H1 (cell line): ENCODE measurements around the gene CSF2RB. TPM values are rescaled to one million over a fixed set of nuclear protein-coding genes. Genes with fewer than 3 reads are reported as not detected.
A peak's percentile ranks its signal among the peaks of the same experiment; 100 is the strongest.

Source experiments
- CTCF ChIA-PET: fragments of 300-600 bp; sonication (Branson Sonifier 250); formaldehyde crosslinking; loops from one replicate; lab custom pipeline; 2021; ENCODE audit not compliant: partially characterized antibody; lab: Charles Lee
- POLR2A ChIA-PET: fragments of 300-600 bp; sonication (Branson Sonifier 250); formaldehyde crosslinking; loops from one replicate; lab custom pipeline; 2021; ENCODE audit warnings: inconsistent platforms; ENCODE audit not compliant: partially characterized antibody; lab: Charles Lee
- DNase-seq, 2 experiments: peaks; one replicate each; pipeline versions ENCODE4 v3.0.0 to v3.0.0-alpha.2; 2010 to 2022; ENCODE audit warnings: low spot score in 2 of 2, low read depth in 1 of 2, mixed read lengths in 1 of 2
- FAIRE-seq: peaks from 2 replicates; lab custom pipeline; 2011; peaks lifted over from hg19 to GRCh38; lab: Jason Lieb, UNC
- H2AFZ ChIP-seq: 2 replicates; pipeline ENCODE4 v1.8.1; 2012; ENCODE audit warnings: low read length, inconsistent platforms
- H2AK5ac ChIP-seq: 2 replicates; pipeline ENCODE4 v1.6.1; 2013; ENCODE audit warnings: low read depth, low read length
- H2BK120ac ChIP-seq: replicated peaks from 2 replicates; pipeline ENCODE3; 2013; ENCODE audit warnings: low read depth, low read length, inconsistent platforms
- H2BK12ac ChIP-seq: 2 replicates; pipeline ENCODE4 v1.6.1; 2013; ENCODE audit warnings: low read depth, low read length
- H2BK15ac ChIP-seq: 2 replicates; pipeline ENCODE4 v1.6.1; 2013; ENCODE audit warnings: low read length
- H2BK20ac ChIP-seq: 2 replicates; pipeline ENCODE4 v1.6.1; 2013; ENCODE audit warnings: low read length
- H2BK5ac ChIP-seq: 2 replicates; pipeline ENCODE4 v1.6.1; 2013; ENCODE audit warnings: low read depth, low read length
- H3K14ac ChIP-seq: 2 replicates; pipeline ENCODE4 v1.6.1; 2013; ENCODE audit warnings: inconsistent platforms; ENCODE audit not compliant: insufficient read length
- H3K18ac ChIP-seq: 2 replicates; pipeline ENCODE4 v1.6.1; 2013; ENCODE audit warnings: low read length; ENCODE audit errors: extremely low read depth
- H3K23ac ChIP-seq: 2 replicates; pipeline ENCODE4 v1.6.1; 2013; ENCODE audit warnings: inconsistent platforms; ENCODE audit not compliant: insufficient read length
- H3K23me2 ChIP-seq: 2 replicates; pipeline ENCODE4 v1.6.1; 2013; ENCODE audit warnings: low read depth, low read length
- H3K27ac ChIP-seq: 2 replicates; pipeline ENCODE4 v1.6.1; 2011; ENCODE audit warnings: low read depth, low read length, inconsistent platforms
- H3K27me3 ChIP-seq, 4 experiments: replicated peaks in 1 of 4; 1 replicate in 1 of 4; 2 replicates in 3 of 4; pipeline versions ENCODE4 v1.6.1 to v1.8.1; 2011 to 2013; ENCODE audit warnings: low read length in 3 of 4, mild to moderate bottlenecking in 3 of 4, inconsistent platforms in 2 of 4, mixed read lengths in 2 of 4, moderate library complexity in 1 of 4; ENCODE audit not compliant: control insufficient read depth in 3 of 4, insufficient read depth in 3 of 4; ENCODE audit errors: extremely low read depth in 1 of 4
- H3K36me3 ChIP-seq, 4 experiments: 2 replicates each; pipeline versions ENCODE4 v1.6.1 to v1.8.1; 2011 to 2013; ENCODE audit warnings: mild to moderate bottlenecking in 4 of 4, low read length in 3 of 4, moderate library complexity in 2 of 4, control low read depth in 1 of 4, inconsistent platforms in 1 of 4; ENCODE audit not compliant: insufficient read depth in 4 of 4, control insufficient read depth in 2 of 4
- H3K4ac ChIP-seq: replicated peaks from 2 replicates; pipeline ENCODE3; 2013; ENCODE audit warnings: low read length, low read depth, mixed read lengths, inconsistent platforms; ENCODE audit not compliant: insufficient read length
- H3K4me1 ChIP-seq, 4 experiments: replicated peaks in 1 of 4; 1 replicate in 1 of 4; 2 replicates in 3 of 4; pipeline versions ENCODE4 v1.6.1 to v1.8.1; 2011 to 2013; ENCODE audit warnings: low read length in 3 of 4, inconsistent platforms in 2 of 4, mixed read lengths in 1 of 4; ENCODE audit not compliant: insufficient read depth in 4 of 4, control insufficient read depth in 3 of 4
- H3K4me2 ChIP-seq, 2 experiments: 2 replicates each; pipeline versions ENCODE4 v1.6.1 to v1.8.1; 2011 to 2013; ENCODE audit warnings: low read depth in 2 of 2, low read length in 2 of 2, control low read depth in 1 of 2, inconsistent platforms in 1 of 2, mild to moderate bottlenecking in 1 of 2; ENCODE audit not compliant: insufficient read depth in 1 of 2
- H3K4me3 ChIP-seq, 4 experiments: fragments of 200-600, 300-600 bp in 1 of 4; sonication (generic), shearing (Covaris generic), sonication (Bioruptor Twin) in 1 of 4; 2 replicates each; pipeline versions ENCODE4 v1.5.1 to v1.8.1; 2011 to 2016; ENCODE audit warnings: low read length in 4 of 4, low read depth in 3 of 4, control low read depth in 2 of 4, inconsistent platforms in 2 of 4, mild to moderate bottlenecking in 2 of 4, mixed read lengths in 1 of 4, moderate library complexity in 1 of 4; ENCODE audit not compliant: insufficient read depth in 2 of 4; ENCODE audit errors: extremely low read depth in 1 of 4
- H3K56ac ChIP-seq: replicated peaks from 2 replicates; pipeline ENCODE3; 2013; ENCODE audit warnings: low read depth, mild to moderate bottlenecking, mixed read lengths, low read length, inconsistent platforms; ENCODE audit not compliant: insufficient read length
- H3K79me1 ChIP-seq: 2 replicates; pipeline ENCODE4 v1.6.1; 2013; ENCODE audit warnings: low read depth, low read length, control low read depth
- H3K79me2 ChIP-seq, 2 experiments: 2 replicates each; pipeline versions ENCODE4 v1.6.1 to v1.8.1; 2012 to 2013; ENCODE audit warnings: low read length in 2 of 2, mild to moderate bottlenecking in 2 of 2, inconsistent platforms in 1 of 2; ENCODE audit not compliant: insufficient read depth in 2 of 2, control insufficient read depth in 1 of 2
- H3K9ac ChIP-seq, 4 experiments: replicated peaks in 1 of 4; 1 replicate in 1 of 4; 2 replicates in 3 of 4; pipeline versions ENCODE4 v1.6.1 to v1.8.1; 2011 to 2013; ENCODE audit warnings: low read depth in 3 of 4, low read length in 3 of 4, control low read depth in 2 of 4, mild to moderate bottlenecking in 2 of 4, moderate library complexity in 2 of 4, inconsistent platforms in 1 of 4; ENCODE audit errors: extremely low read depth in 1 of 4
- H3K9me3 ChIP-seq, 2 experiments: 2 replicates each; pipeline versions ENCODE4 v1.6.1 to v1.8.1; 2012 to 2013; ENCODE audit warnings: mild to moderate bottlenecking in 2 of 2, moderate library complexity in 2 of 2, control low read depth in 1 of 2, inconsistent platforms in 1 of 2, low read depth in 1 of 2, low read length in 1 of 2, mixed read lengths in 1 of 2; ENCODE audit not compliant: insufficient read depth in 2 of 2
- H4K20me1 ChIP-seq, 2 experiments: replicated peaks in 1 of 2; 2 replicates each; pipeline versions ENCODE3 to v1.8.1; 2011 to 2013; ENCODE audit warnings: inconsistent platforms in 2 of 2, low read length in 2 of 2, mild to moderate bottlenecking in 1 of 2; ENCODE audit not compliant: insufficient read depth in 2 of 2, control insufficient read depth in 1 of 2
- H4K5ac ChIP-seq: 2 replicates; pipeline ENCODE4 v1.6.1; 2013; ENCODE audit warnings: low read length, low read depth, mixed read lengths, inconsistent platforms; ENCODE audit not compliant: insufficient read length
- H4K8ac ChIP-seq: 2 replicates; pipeline ENCODE4 v1.8.0; 2013; ENCODE audit warnings: mild to moderate bottlenecking, moderate library complexity, low read length, inconsistent platforms; ENCODE audit not compliant: insufficient read depth; ENCODE audit errors: extremely low read depth
- H4K91ac ChIP-seq: replicated peaks from 2 replicates; pipeline ENCODE3; 2013; ENCODE audit warnings: low read length, mixed read lengths, inconsistent platforms; ENCODE audit not compliant: insufficient read length
- CBX8 ChIP-seq: fragments of 300-800, 300-1000 bp; sonication (generic); IDR thresholded peaks from 2 replicates; pipeline ENCODE4 v1.7.1; 2016; ENCODE audit warnings: low read depth, low read length, borderline replicate concordance
- CHD2 ChIP-seq: IDR thresholded peaks from 2 replicates; pipeline ENCODE4 v1.6.1; 2012; ENCODE audit warnings: low read length, improper control_type of control experiment
- PHF8 ChIP-seq: fragments of 200-600 bp; sonication (generic); conservative IDR thresholded peaks from 2 replicates; pipeline ENCODE4 v1.7.1; 2012; ENCODE audit warnings: low read depth, mild to moderate bottlenecking, inconsistent platforms, low read length, moderate library complexity
- POLR2A ChIP-seq, 2 experiments: IDR thresholded peaks; 1 replicate in 1 of 2; 2 replicates in 1 of 2; pipeline ENCODE4 v1.6.1; 2011; ENCODE audit warnings: low read depth in 2 of 2, low read length in 2 of 2, mild to moderate bottlenecking in 2 of 2; ENCODE audit errors: control extremely low read depth in 1 of 2
- RFX5 ChIP-seq: IDR thresholded peaks from 2 replicates; pipeline ENCODE4 v1.6.1; 2011; ENCODE audit warnings: low read depth, low read length, improper control_type of control experiment, borderline replicate concordance
- TCF12 ChIP-seq: IDR thresholded peaks from 2 replicates; pipeline ENCODE4 v1.6.1; 2011; ENCODE audit warnings: low read depth, mild to moderate bottlenecking, low read length
- ZNF274 ChIP-seq: IDR thresholded peaks from 2 replicates; pipeline ENCODE4 v1.7.0; 2012; ENCODE audit warnings: low read length, borderline replicate concordance; ENCODE audit errors: extremely low read depth
- WGBS, 2 experiments: shearing (Covaris generic) in 1 of 2; methylation state at CpG; one replicate each; pipeline versions ENCODE4 v1.1.6 to v1.1.7; 2013 to 2015; ENCODE audit warnings: low lambda C conversion rate in 2 of 2, mixed read lengths in 2 of 2, inconsistent platforms in 1 of 2, low coverage in 1 of 2, missing lambda C conversion rate in 1 of 2; ENCODE audit not compliant: insufficient replicate concordance in 2 of 2, insufficient coverage in 1 of 2, insufficient read length in 1 of 2; ENCODE audit errors: extremely low coverage in 1 of 2, missing lambda C conversion rate in 1 of 2; 5-methylcytosine and 5-hydroxymethylcytosine counted together
- polyA plus RNA-seq, 7 experiments: library from polyadenylated mRNA; depleted of rRNA in 3 of 7; stranded (reverse) in 5 of 7; unstranded in 2 of 7; fragments of >200 nt in 5 of 7; fragments of 200-250 nt in 2 of 7; gene quantifications; 1 replicate in 5 of 7; 2 replicates in 1 of 7; 4 replicates in 1 of 7; pipeline versions ENCODE4 v1.2.1 to v1.2.3, GENCODE V29; 2011 to 2013; ENCODE audit warnings: missing spikeins in 2 of 7, mixed read lengths in 2 of 7
- total RNA-seq: library from RNA; stranded (reverse); fragmentation: NEBNext Ultra II Directional; extraction: Animal tissue kit (Norgen Biotek cat#: 25700); gene quantifications from 2 replicates; pipeline ENCODE4 v1.2.1, GENCODE V29; 2021

Gene CSF2RB
- total and polyA plus RNA-seq, 2 of the 8 experiments (the other 6 are each of a cell fraction or from before 2014, with no cell fraction given), result not detected

DNA sequence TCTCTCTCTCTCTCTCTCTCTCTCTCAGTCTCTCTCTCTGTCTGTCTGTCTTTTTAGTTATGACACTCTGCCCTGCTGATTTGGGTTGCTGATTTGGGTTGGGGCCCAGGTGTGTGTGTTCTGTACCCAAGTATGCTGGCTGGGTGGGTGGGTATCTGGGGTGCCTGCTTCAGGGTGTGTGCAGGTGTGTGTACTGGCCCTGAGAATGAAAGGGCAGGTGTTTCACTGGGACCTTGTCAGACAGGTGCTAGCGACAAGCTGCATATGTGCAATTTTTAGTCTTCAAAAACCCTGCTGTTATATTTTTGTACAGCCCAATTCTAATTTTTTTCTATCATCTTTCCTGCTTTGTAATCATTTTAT lies 943 bp downstream of the CSF2RB start:
- Histone ChIP-seq H4K20me1 (no peaks in the 10 kb centered on the region), H3K4me2 (no peak overlapping the region), H4K91ac (no peak overlapping the region), H3K18ac (no peak overlapping the region), H3K23ac (no peak overlapping the region), H3K9me3 (no peaks in the 10 kb centered on the region), H3K56ac (no peak overlapping the region), H3K27ac (no peak overlapping the region), H2AK5ac (peak overlapping the region; percentile 56; the same call in 1 of the 2 replicates), H2BK12ac (peak overlapping the region; percentile 77; the same call in 1 of the 2 replicates), H3K4me3 (no peak overlapping the region), H3K27me3 (peaks cover 10 to 45% (median 29%) of the 10 kb centered on the region in 4 experiments), H3K4me1 (peaks cover 4 to 13% (median 8%) of the 10 kb centered on the region in 4 experiments), H3K79me2 (no peaks in the 10 kb centered on the region), H3K14ac (no peak overlapping the region), H4K5ac (no peak overlapping the region), H2BK5ac (no peak overlapping the region), H3K4ac (no peak overlapping the region), H3K36me3 (no peaks in the 10 kb centered on the region), H4K8ac (no peak overlapping the region), H2AFZ (no peak overlapping the region), H3K79me1 (no peaks in the 10 kb centered on the region)
- DNase-seq, result no peak
- FAIRE-seq, result no peak
- POLR2A ChIA-PET, result no interaction called here
- CTCF ChIA-PET, result interaction anchor here (0.7 to 2.1 kb wide), 8 partner anchors 8 to 347 kb away, joined by 3 to 6 read pairs (median 3); no protein-coding TSS in a partner anchor
- WGBS, 2 experiments, result 100% methylated on average over 1 of the region's 1 CpG; no CpG with 5 or more reads in 1 of the 2 experiments
- no peak for TF ChIP-seq CHD2
- no peak for TF ChIP-seq PHF8
- no peak for TF ChIP-seq RFX5
- no peak for TF ChIP-seq CBX8
- TF ChIP-seq ZNF274, result no peak
- no peak for TF ChIP-seq TCF12
- no peak for TF ChIP-seq POLR2A (IDR thresholded peaks at IDR 0.05; ENCODE audit: control extremely low read depth in 1 of 2, low read depth in 2 of 2, low read length in 2 of 2)
- TF ChIP-seq, all 59 proteins: peak for 0
- Histone ChIP-seq H3K23me2 (no peaks in the 10 kb centered on the region), H3K9ac (no peak overlapping the region), H2BK120ac (no peak overlapping the region), H2BK15ac (no peak overlapping the region), H2BK20ac (no peak overlapping the region)
